ENCODE measurements around the gene C6orf89. TPM values are rescaled to one million over a fixed set of nuclear protein-coding genes. Genes with fewer than 3 reads are reported as not detected.
A peak's percentile ranks its signal among the peaks of the same experiment; 100 is the strongest.

C6orf89 gene
- total RNA-seq, 4 donors from 2014 or later, result 58.2 to 89.6 (median 68.9) TPM

DNA sequence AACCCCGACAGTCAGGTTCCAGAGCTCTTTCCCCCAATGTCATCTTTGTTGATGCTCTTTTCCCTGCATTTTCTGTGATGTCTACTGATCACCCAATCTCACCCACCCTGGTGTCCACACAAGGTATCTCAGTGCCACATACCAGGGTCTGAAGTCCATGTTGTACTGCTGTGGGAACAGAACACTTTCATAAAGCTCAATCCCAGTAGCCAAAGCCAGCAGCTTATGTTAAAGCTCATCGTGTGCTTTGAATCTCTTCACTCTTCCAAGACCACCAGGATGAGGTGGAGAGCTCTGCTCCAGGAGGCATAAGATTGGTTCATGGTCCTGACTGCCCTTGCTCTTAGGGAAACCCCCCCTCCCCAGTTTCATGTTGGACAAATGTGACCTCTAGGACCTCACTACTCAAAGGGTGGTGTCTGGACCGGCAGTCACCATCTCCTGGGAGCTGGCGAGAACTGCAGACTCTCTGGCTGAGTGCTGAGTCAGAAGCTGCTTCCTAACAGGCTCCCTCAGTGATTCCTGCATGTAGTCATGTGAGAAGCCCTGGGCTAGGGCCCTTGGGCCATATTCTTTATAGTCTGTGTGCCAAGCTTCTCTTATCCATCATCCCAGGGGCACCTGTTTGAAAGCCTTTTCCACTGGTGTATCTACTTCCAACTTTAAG lies 33.1 kb upstream of the C6orf89 start:
- Histone ChIP-seq H3K4me3 (replicated peaks in 1 of 3) (no peak overlapping the region), H3K27me3 (no peaks in the 10 kb centered on the region), H3K27ac (peak overlapping the region in 1 of 3 donors; percentile 14), H3K4me1 (peaks cover 21 to 22% of the 10 kb centered on the region in 2 donors), H3K9me3 (no peaks in the 10 kb centered on the region), H3K36me3 (peaks cover 0 to 4% of the 10 kb centered on the region in 2 donors)
- intact Hi-C loops (cut with DNase I), result loop anchor here (2.0 kb wide), 1 partner anchor 88 kb away; no protein-coding TSS in a partner anchor
- no peak for DNase-seq
- TF ChIP-seq, protein P1, sequence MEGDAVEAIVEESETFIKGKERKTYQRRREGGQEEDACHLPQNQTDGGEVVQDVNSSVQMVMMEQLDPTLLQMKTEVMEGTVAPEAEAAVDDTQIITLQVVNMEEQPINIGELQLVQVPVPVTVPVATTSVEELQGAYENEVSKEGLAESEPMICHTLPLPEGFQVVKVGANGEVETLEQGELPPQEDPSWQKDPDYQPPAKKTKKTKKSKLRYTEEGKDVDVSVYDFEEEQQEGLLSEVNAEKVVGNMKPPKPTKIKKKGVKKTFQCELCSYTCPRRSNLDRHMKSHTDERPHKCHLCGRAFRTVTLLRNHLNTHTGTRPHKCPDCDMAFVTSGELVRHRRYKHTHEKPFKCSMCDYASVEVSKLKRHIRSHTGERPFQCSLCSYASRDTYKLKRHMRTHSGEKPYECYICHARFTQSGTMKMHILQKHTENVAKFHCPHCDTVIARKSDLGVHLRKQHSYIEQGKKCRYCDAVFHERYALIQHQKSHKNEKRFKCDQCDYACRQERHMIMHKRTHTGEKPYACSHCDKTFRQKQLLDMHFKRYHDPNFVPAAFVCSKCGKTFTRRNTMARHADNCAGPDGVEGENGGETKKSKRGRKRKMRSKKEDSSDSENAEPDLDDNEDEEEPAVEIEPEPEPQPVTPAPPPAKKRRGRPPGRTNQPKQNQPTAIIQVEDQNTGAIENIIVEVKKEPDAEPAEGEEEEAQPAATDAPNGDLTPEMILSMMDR (IDR thresholded peaks at IDR 0.05), result no peak
- no peak for TF ChIP-seq POLR2A (IDR thresholded peaks at IDR 0.05)
- WGBS, 2 donors, result 82 to 90% methylated on average over 3 of the region's 4 CpGs

DNA sequence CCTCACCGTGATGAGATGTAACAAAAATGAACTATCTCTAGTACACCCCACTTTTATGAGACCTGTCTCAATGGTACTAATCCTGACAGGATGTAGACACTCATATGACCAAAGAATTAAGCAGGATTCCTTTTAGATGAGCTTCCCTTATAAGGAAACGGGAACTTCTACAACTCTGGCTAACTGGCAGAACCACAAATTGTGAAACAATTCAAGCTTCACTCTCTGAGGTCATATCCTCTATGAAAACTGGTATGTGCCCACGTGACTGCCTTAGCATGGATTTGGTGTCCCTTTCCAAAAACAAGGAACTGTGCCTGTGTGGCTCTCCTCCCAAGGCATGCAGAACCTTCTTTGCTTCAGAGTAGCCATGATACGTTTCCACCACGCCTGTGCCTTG lies 32.4 kb upstream of the C6orf89 start:
- no peak for DNase-seq
- intact Hi-C loops (cut with DNase I), result loop anchor here (2.0 kb wide), 1 partner anchor 89 kb away; no protein-coding TSS in a partner anchor
- no peak overlapping the region for H3K4me3 ChIP-seq (replicated peaks in 1 of 3)
- H3K4me1 ChIP-seq, result peaks cover 21 to 22% of the 10 kb centered on the region in 2 donors
- WGBS, 2 donors, result 78 to 79% methylated on average over 5 of the region's 5 CpGs
- no peaks in the 10 kb centered on the region for H3K9me3 ChIP-seq
- peak overlapping the region in 1 of 3 donors; percentile 14 for H3K27ac ChIP-seq
- TF ChIP-seq POLR2A (IDR thresholded peaks at IDR 0.05), result no peak
- TF ChIP-seq, protein P1 (IDR thresholded peaks at IDR 0.05), result no peak
- no peaks in the 10 kb centered on the region for H3K27me3 ChIP-seq
- peaks cover 0 to 4% of the 10 kb centered on the region in 2 donors for H3K36me3 ChIP-seq

DNA sequence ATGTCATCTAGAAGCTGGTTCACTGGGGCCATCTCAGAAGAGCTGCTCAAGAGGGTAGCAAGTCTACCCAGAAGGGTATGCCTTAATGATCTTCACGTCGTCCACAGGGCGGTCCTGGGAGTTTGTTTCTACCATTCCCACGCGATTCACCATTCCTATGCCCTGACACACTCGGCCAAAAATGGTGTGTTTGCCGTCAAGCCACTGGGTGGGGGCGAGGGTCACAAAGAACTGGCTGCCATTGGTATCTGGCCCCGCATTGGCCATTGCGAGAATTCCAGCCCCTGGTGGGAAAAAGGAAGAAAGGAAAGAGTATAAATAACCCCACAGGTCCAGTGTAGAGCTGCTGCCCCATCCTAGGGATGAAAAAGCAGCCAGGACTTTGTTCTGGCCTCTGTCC lies 30.0 kb upstream of the C6orf89 start:
- TF ChIP-seq POLR2A (IDR thresholded peaks at IDR 0.05), result no peak
- TF ChIP-seq, protein P1 (IDR thresholded peaks at IDR 0.05), result no peak
- Histone ChIP-seq H3K27me3 (no peaks in the 10 kb centered on the region), H3K4me3 (replicated peaks in 1 of 3) (no peak overlapping the region), H3K36me3 (peaks cover 0 to 4% of the 10 kb centered on the region in 2 donors), H3K4me1 (peaks cover 15 to 27% of the 10 kb centered on the region in 2 donors), H3K9me3 (no peaks in the 10 kb centered on the region), H3K27ac (peak overlapping the region; percentile 70 to 85 (median 72))
- intact Hi-C loops (cut with DNase I), result no loop called here
- DNase-seq, result no peak
- WGBS, 2 donors, result 92 to 95% methylated on average over 10 of the region's 10 CpGs

DNA sequence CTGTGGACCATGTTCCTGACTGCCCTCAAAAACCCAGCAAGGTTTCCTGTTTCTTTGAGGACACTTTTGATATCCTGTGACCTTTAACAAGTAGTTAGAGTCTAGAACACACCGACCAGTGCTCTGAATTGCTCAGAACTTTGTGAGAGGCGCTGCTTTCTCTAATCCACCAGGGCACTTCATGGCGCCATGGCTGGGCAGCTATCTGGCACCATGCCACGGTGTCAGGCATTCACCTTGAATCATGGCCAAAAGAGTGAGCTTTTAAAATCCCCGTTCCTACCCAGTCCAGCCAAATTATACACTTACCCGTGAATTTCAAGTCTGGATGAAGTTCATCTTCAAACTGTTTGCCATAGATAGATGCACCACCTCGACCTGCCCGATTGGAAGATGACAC lies 29.5 kb upstream of the C6orf89 start:
- Histone ChIP-seq H3K4me1 (peaks cover 15 to 27% of the 10 kb centered on the region in 2 donors), H3K4me3 (replicated peaks in 1 of 3) (no peak overlapping the region), H3K36me3 (peaks cover 0 to 4% of the 10 kb centered on the region in 2 donors), H3K27ac (peak overlapping the region; percentile 70 to 85 (median 72)), H3K27me3 (no peaks in the 10 kb centered on the region), H3K9me3 (no peaks in the 10 kb centered on the region)
- DNase-seq, result peak; percentile 95 to 96
- intact Hi-C loops (cut with DNase I), result no loop called here
- 39 to 49% methylated on average over 8 of the region's 8 CpGs for WGBS, 2 donors
- TF ChIP-seq POLR2A (IDR thresholded peaks at IDR 0.05), result no peak
- TF ChIP-seq, protein P1 (IDR thresholded peaks at IDR 0.05), result peak in 3 of 6 experiments; percentile 3 to 26 (median 21)

DNA sequence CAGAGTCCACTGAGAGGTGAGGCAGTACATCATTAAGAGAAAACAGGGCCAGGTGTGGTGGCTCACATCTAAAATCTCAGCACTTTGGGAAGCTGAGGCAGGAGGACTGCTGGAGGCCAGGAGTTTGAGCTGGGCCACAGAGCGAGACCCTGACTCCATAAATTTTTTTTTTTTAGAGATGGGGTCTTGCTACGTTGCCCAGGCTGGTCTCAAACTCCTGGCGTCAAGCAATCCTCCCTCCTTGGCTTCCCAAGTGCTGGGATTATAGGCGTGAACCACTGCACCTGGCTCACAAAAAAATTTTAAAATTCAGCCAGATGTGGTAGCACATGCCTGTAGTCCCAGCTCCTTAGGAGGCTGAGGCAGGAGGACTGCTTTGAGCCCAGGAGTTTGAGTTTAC lies 28.4 kb upstream of the C6orf89 start:
- no peak overlapping the region for H3K4me3 ChIP-seq (replicated peaks in 1 of 3)
- H3K4me1 ChIP-seq, result peaks cover 15 to 27% of the 10 kb centered on the region in 2 donors
- no peak overlapping the region for H3K27ac ChIP-seq
- H3K27me3 ChIP-seq, result no peaks in the 10 kb centered on the region
- H3K9me3 ChIP-seq, result no peaks in the 10 kb centered on the region
- peaks cover 0 to 4% of the 10 kb centered on the region in 2 donors for H3K36me3 ChIP-seq
- 98 to 99% methylated on average over 4 of the region's 4 CpGs for WGBS, 2 donors
- intact Hi-C loops (cut with DNase I), result no loop called here
- no peak for DNase-seq
- TF ChIP-seq, protein P1 (IDR thresholded peaks at IDR 0.05), result no peak
- TF ChIP-seq POLR2A (IDR thresholded peaks at IDR 0.05), result no peak

All from thyroid gland (tissue), 4 donors.